SK-N-SH (cell line): ENCODE results near the gene HSPG2. TPM values are rescaled to one million over a fixed set of nuclear protein-coding genes. Genes with fewer than 3 reads are reported as not detected.

Experiments
- CTCF ChIA-PET: fragments of 300-600, 350-600 bp; formaldehyde crosslinking; extraction: SDS; loops from one replicate; lab custom pipeline; 2021; lab: Yijun Ruan, JAX
- POLR2A ChIA-PET: fragments of 350-600 bp; sonication (Branson Sonifier 250); formaldehyde crosslinking; extraction: SDS; loops from one replicate; lab custom pipeline; 2020; ENCODE audit warnings: antibody characterized with exemption, inconsistent platforms; lab: Yijun Ruan, JAX
- DNase-seq: peaks from one replicate; pipeline ENCODE4 v3.0.0; 2012
- H2AFZ ChIP-seq: fragments of 200-600 bp; sonication (generic); 2 replicates; pipeline ENCODE4 v1.8.1; 2016; ENCODE audit warnings: antibody characterized with exemption, mild to moderate bottlenecking, low read depth
- H3F3A ChIP-seq: fragments of 200-600 bp; sonication (generic); replicated peaks from 2 replicates; pipeline ENCODE3; 2016; ENCODE audit warnings: antibody characterized with exemption, mild to moderate bottlenecking; ENCODE audit not compliant: insufficient read depth
- H3K27ac ChIP-seq, 2 experiments: fragments of 200-500 bp in 1 of 2; fragments of 200-600 bp in 1 of 2; sonication (Bioruptor generic) in 1 of 2; sonication (generic), shearing (Covaris generic) in 1 of 2; 2 replicates each; pipeline versions ENCODE4 v1.5.1 to v1.6.1; 2014 to 2016; ENCODE audit warnings: low read depth in 2 of 2, inconsistent platforms in 1 of 2, low read length in 1 of 2, mild to moderate bottlenecking in 1 of 2, mixed read lengths in 1 of 2
- H3K27me3 ChIP-seq: fragments of 200-600 bp; sonication (generic), shearing (Covaris generic); 2 replicates; pipeline ENCODE4 v1.6.1; 2016; ENCODE audit warnings: mixed run types; ENCODE audit not compliant: insufficient read depth
- H3K36me3 ChIP-seq, 2 experiments: fragments of 200-500 bp in 1 of 2; fragments of 200-600 bp in 1 of 2; sonication (Bioruptor generic) in 1 of 2; sonication (generic) in 1 of 2; replicated peaks in 1 of 2; 2 replicates each; pipeline versions ENCODE3 to v1.5.1; 2014 to 2016; ENCODE audit warnings: low read length in 1 of 2, mild to moderate bottlenecking in 1 of 2; ENCODE audit not compliant: insufficient read depth in 2 of 2, control insufficient read depth in 1 of 2
- H3K4me1 ChIP-seq, 2 experiments: fragments of 200-500 bp in 1 of 2; fragments of 200-600 bp in 1 of 2; sonication (Bioruptor generic) in 1 of 2; sonication (generic), shearing (Covaris generic) in 1 of 2; 2 replicates each; pipeline versions ENCODE4 v1.5.1 to v1.6.1; 2014 to 2016; ENCODE audit warnings: low read depth in 1 of 2, low read length in 1 of 2, mixed run types in 1 of 2; ENCODE audit not compliant: insufficient read depth in 2 of 2, control insufficient read depth in 1 of 2
- H3K4me2 ChIP-seq: fragments of 200-600 bp; sonication (generic), shearing (Covaris generic); 2 replicates; pipeline ENCODE4 v1.6.1; 2017; ENCODE audit warnings: mixed run types
- H3K4me3 ChIP-seq, 2 experiments: fragments of 200-500 bp in 1 of 2; fragments of 200-600 bp in 1 of 2; sonication (Bioruptor generic) in 1 of 2; sonication (generic), shearing (Covaris generic) in 1 of 2; 2 replicates each; pipeline versions ENCODE4 v1.5.1 to v1.8.1; 2014 to 2016; ENCODE audit warnings: low read depth in 2 of 2, inconsistent platforms in 1 of 2, low read length in 1 of 2, mild to moderate bottlenecking in 1 of 2, mixed read lengths in 1 of 2, moderate library complexity in 1 of 2
- H3K79me2 ChIP-seq: fragments of 200-600 bp; sonication (generic); 2 replicates; pipeline ENCODE4 v1.8.1; 2017; ENCODE audit warnings: mild to moderate bottlenecking; ENCODE audit not compliant: insufficient read depth
- H3K9ac ChIP-seq: fragments of 200-600 bp; sonication (generic); 2 replicates; pipeline ENCODE4 v1.6.1; 2017; ENCODE audit warnings: mixed run types
- H3K9me2 ChIP-seq: fragments of 200-600 bp; sonication (generic); 2 replicates; pipeline ENCODE4 v1.6.1; 2017; ENCODE audit warnings: mixed run types
- H3K9me3 ChIP-seq: fragments of 200-600 bp; sonication (generic); 2 replicates; pipeline ENCODE4 v1.6.1; 2017; ENCODE audit warnings: mixed run types, mild to moderate bottlenecking, moderate library complexity
- H4K20me1 ChIP-seq: fragments of 200-600 bp; sonication (generic); 2 replicates; pipeline ENCODE4 v1.6.1; 2017; ENCODE audit warnings: mild to moderate bottlenecking, mixed run types; ENCODE audit not compliant: insufficient read depth
- CHD2 ChIP-seq: fragments of 150-350 bp; IDR thresholded peaks from 2 replicates; pipeline ENCODE4 v1.6.1; 2018; ENCODE audit warnings: low read length; ENCODE audit not compliant: partially characterized antibody
- EZH2phosphoT487 ChIP-seq: fragments of 200-600 bp; sonication (generic); IDR thresholded peaks from 2 replicates; pipeline ENCODE4 v1.6.1; 2017; ENCODE audit warnings: low read depth, mixed run types, mild to moderate bottlenecking, antibody characterized with exemption, moderate library complexity, borderline replicate concordance
- FOXM1 ChIP-seq: IDR thresholded peaks from 2 replicates; pipeline ENCODE4 v1.4.0; 2012; ENCODE audit warnings: low read depth, mild to moderate bottlenecking
- GABPA ChIP-seq: IDR thresholded peaks from 2 replicates; pipeline ENCODE4 v1.4.0; 2012; ENCODE audit warnings: low read depth, mild to moderate bottlenecking
- GATA2 ChIP-seq: sonication (generic); formaldehyde crosslinking; IDR thresholded peaks from 2 replicates; pipeline ENCODE4 v1.5.0; 2020; ENCODE audit warnings: mild to moderate bottlenecking, missing genetic modification reagents
- JUND ChIP-seq: IDR thresholded peaks from 2 replicates; pipeline ENCODE4 v1.4.0; 2012
- NFIC ChIP-seq: IDR thresholded peaks from 2 replicates; pipeline ENCODE4 v1.4.0; 2012; ENCODE audit warnings: borderline replicate concordance
- NRF1 ChIP-seq: IDR thresholded peaks from 2 replicates; pipeline ENCODE4 v1.6.1; 2012; ENCODE audit warnings: low read depth, mild to moderate bottlenecking, low read length
- POLR2AphosphoS5 ChIP-seq: IDR thresholded peaks from 2 replicates; pipeline ENCODE4 v1.6.1; 2012; ENCODE audit warnings: low read depth, low read length
- RCOR1 ChIP-seq: fragments of 150-350 bp; IDR thresholded peaks from 2 replicates; pipeline ENCODE4 v1.6.1; 2017; ENCODE audit warnings: antibody characterized with exemption, low read length
- RFX5 ChIP-seq: IDR thresholded peaks from 2 replicates; pipeline ENCODE4 v1.6.1; 2012; ENCODE audit warnings: mild to moderate bottlenecking, improper control_type of control experiment, low read length
- RXRA ChIP-seq: IDR thresholded peaks from 2 replicates; pipeline ENCODE4 v1.4.0; 2012; ENCODE audit warnings: low read depth, mild to moderate bottlenecking, borderline replicate concordance
- SIN3A ChIP-seq: IDR thresholded peaks from 2 replicates; pipeline ENCODE4 v1.6.1; 2012; ENCODE audit warnings: low read depth, mild to moderate bottlenecking, low read length, moderate library complexity, borderline replicate concordance
- TAF1 ChIP-seq: IDR thresholded peaks from 2 replicates; pipeline ENCODE4 v1.6.1; 2012; ENCODE audit warnings: low read depth, mild to moderate bottlenecking, low read length, moderate library complexity, borderline replicate concordance
- TCF12 ChIP-seq: IDR thresholded peaks from 2 replicates; pipeline ENCODE4 v1.4.0; 2012
- TEAD4 ChIP-seq: IDR thresholded peaks from 2 replicates; pipeline ENCODE4 v1.4.0; 2012; ENCODE audit warnings: mild to moderate bottlenecking, borderline replicate concordance; ENCODE audit not compliant: insufficient read depth
- YY1 ChIP-seq: IDR thresholded peaks from 2 replicates; pipeline ENCODE4 v1.4.0; 2012; ENCODE audit warnings: low read depth, mild to moderate bottlenecking
- WGBS: methylation state at CpG from one replicate; pipeline ENCODE4 v1.1.6; 2017; ENCODE audit warnings: low lambda C conversion rate; 5-methylcytosine and 5-hydroxymethylcytosine counted together
- polyA plus RNA-seq, 3 experiments: library from polyadenylated mRNA; depleted of rRNA; stranded (reverse); fragments of >200 nt; gene quantifications; 2 replicates each; pipeline ENCODE4 v1.2.3, GENCODE V29; 2012
- TF ChIP-seq, protein P1 (sequence below): fragments of 200-600 bp; sonication (generic); IDR thresholded peaks from 2 replicates; pipeline ENCODE4 v1.6.1; 2017; ENCODE audit warnings: antibody characterized with exemption, mild to moderate bottlenecking, moderate library complexity
- TF ChIP-seq, protein P2 (sequence below): IDR thresholded peaks from 2 replicates; pipeline ENCODE4 v1.4.0; 2012; ENCODE audit warnings: low read depth, borderline replicate concordance
- TF ChIP-seq, protein P3 (sequence below): IDR thresholded peaks from 2 replicates; pipeline ENCODE4; 2012

Gene HSPG2
- polyA plus RNA-seq, 1 of the 3 experiments (the other 2 are of a cell fraction): 28.9 TPM

DNA sequence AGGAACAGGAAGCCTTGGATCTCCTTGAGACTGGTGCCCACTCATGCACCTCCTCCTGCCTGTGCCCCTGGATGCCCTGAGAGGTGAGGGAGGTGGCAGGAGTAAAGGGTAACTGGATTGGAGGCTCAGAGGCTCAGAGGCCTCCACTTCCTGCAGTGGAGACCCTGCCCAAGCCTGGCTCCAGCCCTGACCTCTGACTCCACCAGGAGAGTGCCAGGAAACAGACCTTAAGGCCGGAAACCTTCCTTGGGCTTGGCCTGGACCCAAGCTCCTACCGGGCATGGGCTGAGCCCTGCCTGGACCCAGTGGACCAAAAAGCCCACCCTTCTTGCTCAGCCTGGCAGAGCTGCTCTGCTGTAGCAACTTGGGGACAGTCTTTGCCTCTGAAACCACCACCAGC lies 24.7 kb upstream of the HSPG2 start:
- no peak for DNase-seq
- no peak overlapping the region for H3K4me2 ChIP-seq
- no peaks in the 10 kb centered on the region for H3K27me3 ChIP-seq
- no peak overlapping the region for H3K9ac ChIP-seq
- H3K9me3 ChIP-seq: no peaks in the 10 kb centered on the region
- ChIA-PET POLR2A (no interaction called here), CTCF (interaction anchor here (0.8 to 2.8 kb wide), 4 partner anchors 23 to 302 kb away, joined by 3 to 11 read pairs (median 3); no protein-coding TSS in a partner anchor)
- H3K4me3 ChIP-seq: no peak overlapping the region
- WGBS: 53% methylated on average over 2 of the region's 2 CpGs
- no peaks in the 10 kb centered on the region for H4K20me1 ChIP-seq
- H3K27ac ChIP-seq: peak overlapping the region in 1 of 2 experiments; percentile 24; a peak in 1 of 4 replicates
- TF ChIP-seq GATA2 (CRISPR knock-in tag) (no peak), RXRA (no peak), TCF12 (no peak), NFIC (no peak), YY1 (no peak), EZH2phosphoT487 (no peak), FOXM1 (no peak), TAF1 (no peak), TEAD4 (no peak), SIN3A (no peak), RCOR1 (no peak)
- TF ChIP-seq, protein P1, sequence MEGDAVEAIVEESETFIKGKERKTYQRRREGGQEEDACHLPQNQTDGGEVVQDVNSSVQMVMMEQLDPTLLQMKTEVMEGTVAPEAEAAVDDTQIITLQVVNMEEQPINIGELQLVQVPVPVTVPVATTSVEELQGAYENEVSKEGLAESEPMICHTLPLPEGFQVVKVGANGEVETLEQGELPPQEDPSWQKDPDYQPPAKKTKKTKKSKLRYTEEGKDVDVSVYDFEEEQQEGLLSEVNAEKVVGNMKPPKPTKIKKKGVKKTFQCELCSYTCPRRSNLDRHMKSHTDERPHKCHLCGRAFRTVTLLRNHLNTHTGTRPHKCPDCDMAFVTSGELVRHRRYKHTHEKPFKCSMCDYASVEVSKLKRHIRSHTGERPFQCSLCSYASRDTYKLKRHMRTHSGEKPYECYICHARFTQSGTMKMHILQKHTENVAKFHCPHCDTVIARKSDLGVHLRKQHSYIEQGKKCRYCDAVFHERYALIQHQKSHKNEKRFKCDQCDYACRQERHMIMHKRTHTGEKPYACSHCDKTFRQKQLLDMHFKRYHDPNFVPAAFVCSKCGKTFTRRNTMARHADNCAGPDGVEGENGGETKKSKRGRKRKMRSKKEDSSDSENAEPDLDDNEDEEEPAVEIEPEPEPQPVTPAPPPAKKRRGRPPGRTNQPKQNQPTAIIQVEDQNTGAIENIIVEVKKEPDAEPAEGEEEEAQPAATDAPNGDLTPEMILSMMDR: no peak
- TF ChIP-seq, protein P2, sequence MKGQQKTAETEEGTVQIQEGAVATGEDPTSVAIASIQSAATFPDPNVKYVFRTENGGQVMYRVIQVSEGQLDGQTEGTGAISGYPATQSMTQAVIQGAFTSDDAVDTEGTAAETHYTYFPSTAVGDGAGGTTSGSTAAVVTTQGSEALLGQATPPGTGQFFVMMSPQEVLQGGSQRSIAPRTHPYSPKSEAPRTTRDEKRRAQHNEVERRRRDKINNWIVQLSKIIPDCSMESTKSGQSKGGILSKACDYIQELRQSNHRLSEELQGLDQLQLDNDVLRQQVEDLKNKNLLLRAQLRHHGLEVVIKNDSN: no peak
- TF ChIP-seq, protein P3, sequence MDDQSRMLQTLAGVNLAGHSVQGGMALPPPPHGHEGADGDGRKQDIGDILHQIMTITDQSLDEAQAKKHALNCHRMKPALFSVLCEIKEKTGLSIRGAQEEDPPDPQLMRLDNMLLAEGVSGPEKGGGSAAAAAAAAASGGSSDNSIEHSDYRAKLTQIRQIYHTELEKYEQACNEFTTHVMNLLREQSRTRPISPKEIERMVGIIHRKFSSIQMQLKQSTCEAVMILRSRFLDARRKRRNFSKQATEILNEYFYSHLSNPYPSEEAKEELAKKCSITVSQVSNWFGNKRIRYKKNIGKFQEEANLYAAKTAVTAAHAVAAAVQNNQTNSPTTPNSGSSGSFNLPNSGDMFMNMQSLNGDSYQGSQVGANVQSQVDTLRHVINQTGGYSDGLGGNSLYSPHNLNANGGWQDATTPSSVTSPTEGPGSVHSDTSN: no peak
- TF ChIP-seq, all 33 proteins: peak for 0
- Histone ChIP-seq H2AFZ (no peak overlapping the region), H3F3A (no peaks in the 10 kb centered on the region), H3K79me2 (no peaks in the 10 kb centered on the region), H3K36me3 (no peaks in the 10 kb centered on the region), H3K4me1 (peaks cover 4 to 17% of the 10 kb centered on the region in 2 experiments; a peak in 2 of 4 replicates), H3K9me2 (no peaks in the 10 kb centered on the region)

DNA sequence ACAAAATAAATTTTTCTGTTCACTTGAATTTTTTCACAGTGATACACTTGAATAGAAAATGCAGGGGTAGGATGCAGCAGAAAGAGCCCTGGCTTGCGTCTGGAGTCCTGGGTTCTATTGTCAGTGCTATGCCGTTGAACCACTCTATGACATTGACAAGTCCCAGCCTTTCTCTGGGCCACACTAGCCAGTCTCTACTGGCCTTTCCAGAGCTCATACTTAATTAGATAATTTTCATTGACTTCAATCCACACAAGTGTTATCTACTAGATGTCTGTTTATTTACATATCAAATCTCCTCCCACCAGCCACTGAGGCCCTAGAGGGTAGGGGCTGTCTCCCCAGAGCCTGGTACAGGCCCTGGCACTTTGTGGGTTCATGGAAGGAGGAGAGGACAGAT lies 24.2 kb upstream of the HSPG2 start:
- Histone ChIP-seq H3K27me3 (no peaks in the 10 kb centered on the region), H3K9me2 (no peaks in the 10 kb centered on the region), H3K4me1 (peaks cover 8 to 21% of the 10 kb centered on the region in 2 experiments; a peak in 3 of 4 replicates), H3K9ac (no peak overlapping the region), H3K27ac (peak overlapping the region in 1 of 2 experiments; percentile 24; a peak in 1 of 4 replicates), H3K36me3 (no peaks in the 10 kb centered on the region), H3K9me3 (no peaks in the 10 kb centered on the region), H3K4me3 (no peak overlapping the region), H2AFZ (no peak overlapping the region), H4K20me1 (no peaks in the 10 kb centered on the region), H3K4me2 (no peak overlapping the region), H3F3A (no peaks in the 10 kb centered on the region), H3K79me2 (no peaks in the 10 kb centered on the region)
- ChIA-PET CTCF (interaction anchor here (0.8 to 0.9 kb wide), 2 partner anchors 22 to 24 kb away, joined by 3 read pairs; partner anchors contain the start of gene HSPG2), POLR2A (no interaction called here)
- DNase-seq: peak; percentile 69
- WGBS: 53% methylated on average over 2 of the region's 2 CpGs
- TF ChIP-seq EZH2phosphoT487 (no peak), RFX5 (no peak), JUND (no peak), RCOR1 (peak; percentile 56), TCF12 (peak; percentile 47; the same call in 1 of the 2 replicates), POLR2AphosphoS5 (no peak), NRF1 (no peak), GABPA (no peak), CHD2 (peak; percentile 55)
- TF ChIP-seq, protein P1: no peak
- TF ChIP-seq, protein P2: no peak
- TF ChIP-seq, protein P3: no peak
